Ascending aorta (tissue), 2 donors: ENCODE results near the gene SLC4A5. TPM values are rescaled to one million over a fixed set of nuclear protein-coding genes. Genes with fewer than 3 reads are reported as not detected.
A peak's percentile ranks its signal among the peaks of the same experiment; 100 is the strongest.

Source experiments
- DNase-seq, 2 donors: peaks; one replicate each; pipeline ENCODE4 v3.0.0-alpha.2; 2019; ENCODE audit warnings: low spot score in 2 of 2
- H3K27ac ChIP-seq, 2 donors: fragments of 200-600 bp; sonication (generic); one replicate each; pipeline ENCODE4 v1.5.1; 2016 to 2017; ENCODE audit warnings: mild to moderate bottlenecking in 1 of 2
- H3K27me3 ChIP-seq: fragments of 200-600 bp; sonication (generic); one replicate; pipeline ENCODE4 v1.5.1; 2017
- H3K36me3 ChIP-seq, 2 donors: fragments of 200-600 bp; sonication (generic); one replicate each; pipeline ENCODE4 v1.5.1; 2016
- H3K4me1 ChIP-seq, 2 donors: fragments of 200-600 bp; sonication (generic); one replicate each; pipeline ENCODE4 v1.5.1; 2016 to 2017; ENCODE audit warnings: mild to moderate bottlenecking in 1 of 2
- H3K4me3 ChIP-seq, 2 donors: fragments of 200-600 bp; sonication (generic); one replicate each; pipeline ENCODE4 v1.5.1; 2016 to 2017; ENCODE audit warnings: mild to moderate bottlenecking in 1 of 2
- H3K9me3 ChIP-seq, 2 donors: fragments of 200-600 bp; sonication (generic); one replicate each; pipeline ENCODE4 v1.5.1; 2016
- CTCF ChIP-seq, 3 experiments: fragments of 200-600 bp in 2 of 3; fragments of 450-650 bp in 1 of 3; sonication (generic) in 2 of 3; IDR thresholded peaks; one replicate each; pipeline ENCODE4 v1.5.1; 2016 to 2019; ENCODE audit warnings: antibody characterized with exemption in 3 of 3, mild to moderate bottlenecking in 1 of 3, moderate library complexity in 1 of 3
- intact Hi-C: fragments of 100-400 bp; cut with DNase I; formaldehyde crosslinking; loops from one replicate; pipeline ENCODE4 v1.15.1; 2023
- total RNA-seq: library from RNA; depleted of rRNA; stranded (reverse); fragments of >200 nt; gene quantifications from one replicate; pipeline ENCODE4 v1.1.0, GENCODE V29; 2016

Gene SLC4A5
- total RNA-seq, 1 donor from 2014 or later = 0.11 TPM

GRCh38 chr2:74178211-74179062, 164.8 kb downstream of the SLC4A5 start, which contains the start of gene MOB1A:
Gene MOB1A, minus strand, starts transcription at chr2:74178879. Its CDS starts 205 bp downstream, at chr2:74178674.
- TF ChIP-seq CTCF (IDR thresholded peaks at IDR 0.05) = no peak
- no peaks in the 10 kb centered on the region for H3K27me3 ChIP-seq
- intact Hi-C loops = loop anchor here (1.0 to 5.0 kb wide), 4 partner anchors 20 to 350 kb away; partner anchors contain the start of genes MTHFD2 and STAMBP
- H3K27ac ChIP-seq = peak within 1 kb of the TSS; percentile 88 to 98
- H3K4me1 ChIP-seq = peaks cover 0 to 26% of the 10 kb centered on the region in 2 donors
- peak within 1 kb of the TSS; percentile 76 to 100 for H3K4me3 ChIP-seq
- no peaks in the 10 kb centered on the region for H3K9me3 ChIP-seq
- peak; percentile 91 to 99 for DNase-seq
- peaks cover 0 to 5% of the 10 kb centered on the region in 2 donors for H3K36me3 ChIP-seq

- Histone ChIP-seq H3K4me1 (peaks cover 0 to 28% of the 10 kb centered on the region in 2 donors), H3K27ac (peak overlapping the region; percentile 88 to 98), H3K36me3 (peaks cover 0 to 5% of the 10 kb centered on the region in 2 donors), H3K27me3 (no peaks in the 10 kb centered on the region), H3K9me3 (no peaks in the 10 kb centered on the region), H3K4me3 (peak overlapping the region; percentile 76 to 100)
- no peak for DNase-seq
- no peak for TF ChIP-seq CTCF (IDR thresholded peaks at IDR 0.05)
- intact Hi-C loops = loop anchor here (1.0 to 5.0 kb wide), 3 partner anchors 29 to 349 kb away; partner anchors contain the start of gene STAMBP
Observed at GRCh38 chr2:74177696-74178095, 165.5 kb downstream of the SLC4A5 start.

- intact Hi-C loops = loop anchor here (5.0 kb wide), 1 partner anchor 87 kb away; no protein-coding TSS in a partner anchor
- Histone ChIP-seq H3K4me1 (peaks cover 0 to 31% of the 10 kb centered on the region in 2 donors), H3K9me3 (no peaks in the 10 kb centered on the region), H3K27me3 (no peaks in the 10 kb centered on the region), H3K36me3 (peaks cover 19 to 31% of the 10 kb centered on the region in 2 donors), H3K27ac (no peak overlapping the region), H3K4me3 (no peak overlapping the region)
- TF ChIP-seq CTCF (IDR thresholded peaks at IDR 0.05) = no peak
- DNase-seq = no peak
Observed at GRCh38 chr2:74174909-74175308, 168.3 kb downstream of the SLC4A5 start.

- peaks cover 0 to 5% of the 10 kb centered on the region in 2 donors for H3K4me1 ChIP-seq
- DNase-seq = no peak
- no peaks in the 10 kb centered on the region for H3K9me3 ChIP-seq
- no peaks in the 10 kb centered on the region for H3K27me3 ChIP-seq
- H3K4me3 ChIP-seq = no peak overlapping the region
- TF ChIP-seq CTCF (IDR thresholded peaks at IDR 0.05) = no peak
- H3K27ac ChIP-seq = no peak overlapping the region
- peaks cover 75 to 83% of the 10 kb centered on the region in 2 donors for H3K36me3 ChIP-seq
- intact Hi-C loops = no loop called here
Observed at GRCh38 chr2:74168739-74169138, 174.5 kb downstream of the SLC4A5 start.

Other genes starting within 250 kb of the SLC4A5 start
- gene BOLA3, start 195.5 kb downstream of the SLC4A5 start, total RNA-seq = 47.3 TPM
- 56.8 TPM for gene MOB1A, start 164.5 kb downstream of the SLC4A5 start, total RNA-seq
- 31.7 TPM for gene MTHFD2, start 144.8 kb downstream of the SLC4A5 start, total RNA-seq
- 152 TPM for gene DCTN1, start 36.9 kb upstream of the SLC4A5 start, total RNA-seq
- gene C2orf81, start 78.2 kb upstream of the SLC4A5 start, total RNA-seq = 10.3 TPM
- gene WDR54, start 78.3 kb upstream of the SLC4A5 start, total RNA-seq = 5.5 TPM
- 9.5 TPM for gene RTKN, start 98.5 kb upstream of the SLC4A5 start, total RNA-seq
- 79.4 TPM for gene INO80B, start 111.7 kb upstream of the SLC4A5 start, total RNA-seq
- gene WBP1, start 115.0 kb upstream of the SLC4A5 start, total RNA-seq = 18.1 TPM
- 71.9 TPM for gene MOGS, start 122.0 kb upstream of the SLC4A5 start, total RNA-seq
- gene MRPL53, start 129.3 kb upstream of the SLC4A5 start, total RNA-seq = 37.7 TPM
- 16.5 TPM for gene CCDC142, start 139.6 kb upstream of the SLC4A5 start, total RNA-seq
- gene TTC31, start 139.7 kb upstream of the SLC4A5 start, total RNA-seq = 19.5 TPM
- gene LBX2, start 156.2 kb upstream of the SLC4A5 start, total RNA-seq = 3.0 TPM
- not detected for gene PCGF1, start 164.3 kb upstream of the SLC4A5 start, total RNA-seq
- not detected for gene TLX2, start 171.0 kb upstream of the SLC4A5 start, total RNA-seq
- not detected for gene DQX1, start 182.8 kb upstream of the SLC4A5 start, total RNA-seq
- gene AUP1, start 186.3 kb upstream of the SLC4A5 start, total RNA-seq = 120 TPM
- gene HTRA2, start 186.5 kb upstream of the SLC4A5 start, total RNA-seq = 80.1 TPM
- 19.8 TPM for gene LOXL3, start 210.5 kb upstream of the SLC4A5 start, total RNA-seq
- 68.1 TPM for gene DOK1, start 211.3 kb upstream of the SLC4A5 start, total RNA-seq